Activated CD8-positive, alpha-beta memory T cell treated with anti-CD3 and anti-CD28 coated beads, Interleukin-2, amount 50 U/mL, for 24 hours (primary cell): Measurements from ENCODE around the gene SLC25A52.
"Not testable (repeated sequence)": the region's sequence is repeated elsewhere in the genome, so short reads cannot be mapped to it uniquely, and the experiment has no call there.

ENCODE experiments used
- DNase-seq: peaks from one replicate; pipeline ENCODE4 v3.0.0-alpha.2; 2020; ENCODE audit errors: extremely low read depth

The SLC25A52 gene

DNA sequence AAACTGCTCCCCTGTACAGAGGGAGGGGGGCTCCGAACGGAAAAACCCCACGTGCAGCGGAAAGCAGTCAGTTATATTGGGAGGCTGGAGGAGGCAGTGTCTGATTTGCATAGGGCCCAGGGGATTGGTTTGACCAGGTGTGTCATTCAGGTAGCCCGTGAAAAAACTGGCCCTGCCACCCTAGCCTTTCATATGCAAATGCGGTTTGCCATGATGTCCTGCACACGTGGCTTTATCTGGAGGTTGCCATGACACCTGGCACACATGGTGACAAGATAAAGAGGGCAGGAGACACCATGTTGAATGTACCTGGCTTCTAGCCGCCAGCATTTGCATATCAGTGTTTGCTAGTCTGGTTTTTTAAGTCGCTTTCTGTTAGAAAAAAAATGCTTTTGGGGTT is 20.5 kb downstream of the SLC25A52 start:
- no peak for DNase-seq

DNA sequence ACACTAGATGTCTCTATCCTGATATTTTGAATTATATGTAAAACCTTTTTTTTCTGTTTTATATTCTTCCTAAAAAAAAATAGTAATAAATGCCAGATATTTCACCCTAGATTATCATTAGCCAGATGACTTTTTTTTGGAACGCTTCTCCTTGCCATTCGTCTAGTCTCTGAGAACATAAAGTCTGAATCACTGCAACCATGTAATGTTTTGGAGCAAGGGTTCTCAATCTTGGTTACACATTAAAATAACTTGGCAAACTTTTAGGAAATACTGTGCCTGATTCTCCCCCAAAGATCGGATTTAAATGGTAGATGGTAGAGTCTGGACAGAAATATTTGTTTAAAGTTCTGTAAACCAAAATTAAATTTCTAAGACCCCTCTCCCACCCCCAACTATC is 21.0 kb downstream of the SLC25A52 start:
- no peak for DNase-seq

DNA sequence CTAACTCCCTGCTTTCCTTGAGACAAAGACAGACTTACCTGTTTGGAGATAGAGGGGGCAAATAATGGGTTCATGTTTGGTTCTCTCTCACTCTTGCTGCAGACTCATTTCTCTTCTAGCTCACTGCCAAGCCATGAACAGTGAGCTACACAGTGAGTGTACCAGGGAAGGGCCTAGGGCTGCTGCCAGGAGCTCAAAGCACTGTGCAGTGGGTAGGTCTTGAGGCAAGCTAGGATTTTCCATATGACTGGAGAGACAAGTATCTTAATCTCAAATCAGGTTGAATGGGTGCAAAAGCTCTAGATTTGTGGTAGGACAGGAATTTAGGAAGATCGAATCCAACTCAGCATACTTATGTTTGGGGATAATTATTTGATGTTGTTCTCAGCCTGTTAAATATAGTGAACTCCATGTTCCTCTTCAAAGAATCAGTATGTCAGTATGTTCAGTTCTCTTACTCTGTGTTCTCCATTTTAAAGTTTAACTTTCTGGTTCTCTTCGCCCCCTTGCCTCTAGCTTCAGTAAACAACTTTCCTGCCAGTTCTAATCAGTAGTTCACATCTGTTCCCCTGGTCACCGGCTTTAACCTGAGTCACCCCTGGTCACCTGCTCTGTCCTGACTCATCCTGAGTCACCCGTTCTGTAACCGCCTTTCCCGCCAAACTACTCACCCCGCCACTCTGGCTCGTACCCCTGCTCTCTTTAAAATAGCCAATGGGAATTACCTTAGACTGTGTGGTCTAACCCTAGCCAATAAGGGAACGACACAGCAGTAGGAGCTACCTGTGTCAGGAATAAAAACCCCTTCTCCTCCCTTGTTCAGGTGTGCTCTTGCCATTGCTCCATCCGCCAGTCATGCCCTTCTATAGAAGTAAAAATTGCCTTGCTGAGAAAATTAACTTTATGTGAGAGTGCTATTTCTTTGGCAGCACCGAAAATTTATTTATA is 21.9 kb downstream of the SLC25A52 start:
- no peak for DNase-seq

DNA sequence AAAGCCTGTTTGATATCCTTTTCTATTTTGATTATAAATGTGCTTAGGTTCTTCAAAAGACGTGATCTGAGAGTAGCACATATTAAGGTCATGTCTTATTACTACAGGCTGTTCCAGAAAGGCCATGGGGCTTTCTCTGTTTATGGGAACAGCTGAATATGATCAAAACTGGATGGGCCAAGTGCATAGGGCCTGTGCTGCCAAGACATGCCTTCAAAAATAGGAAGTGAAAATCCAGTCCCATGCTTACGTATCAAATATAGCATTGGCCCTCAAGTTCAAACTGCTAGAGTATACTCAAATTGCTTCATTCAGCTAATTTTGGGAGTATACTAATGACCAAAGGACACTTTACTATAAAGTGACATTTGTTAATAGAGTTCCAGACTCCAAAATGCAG is 24.1 kb downstream of the SLC25A52 start:
- DNase-seq, result no peak

DNA sequence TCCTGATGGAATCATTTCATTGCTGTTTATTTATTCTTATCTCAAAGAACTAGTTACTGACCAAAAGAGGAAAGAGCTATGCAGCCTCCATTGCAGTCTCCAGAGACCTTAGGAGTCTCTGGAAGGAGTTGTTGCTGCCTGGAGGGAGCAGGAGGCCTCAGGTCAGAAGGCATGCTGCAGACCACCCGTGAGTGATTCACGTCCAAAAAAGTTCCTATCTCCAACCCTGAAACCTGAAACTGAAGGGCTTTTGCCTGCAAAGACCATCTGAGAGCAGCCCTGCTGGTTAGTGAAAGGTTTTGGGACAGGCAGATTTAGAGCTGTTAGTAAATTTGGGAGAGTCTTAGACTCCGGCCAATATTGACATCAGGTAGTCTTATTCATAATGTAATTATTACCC is 29.1 kb downstream of the SLC25A52 start:
- DNase-seq, result no peak

DNA sequence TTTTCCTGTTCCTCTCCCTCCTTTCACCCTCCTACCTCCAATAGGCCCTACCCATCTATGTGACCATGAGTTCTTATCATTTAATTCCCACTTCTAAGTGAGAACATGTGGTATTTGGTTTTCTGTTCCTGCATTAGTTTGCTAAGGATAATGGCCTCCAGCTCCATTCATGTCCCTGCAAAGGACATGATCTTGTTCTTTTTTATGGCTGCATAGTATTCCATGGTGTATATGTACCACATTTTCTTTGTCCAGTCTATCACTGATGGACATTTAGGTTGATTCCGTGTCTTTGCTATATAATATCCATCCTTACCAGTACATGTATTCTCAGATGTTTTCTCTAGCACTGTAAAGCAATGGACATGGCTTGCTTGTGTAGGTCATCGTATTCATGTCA is 31.5 kb downstream of the SLC25A52 start:
- not testable (repeated sequence) for DNase-seq

DNA sequence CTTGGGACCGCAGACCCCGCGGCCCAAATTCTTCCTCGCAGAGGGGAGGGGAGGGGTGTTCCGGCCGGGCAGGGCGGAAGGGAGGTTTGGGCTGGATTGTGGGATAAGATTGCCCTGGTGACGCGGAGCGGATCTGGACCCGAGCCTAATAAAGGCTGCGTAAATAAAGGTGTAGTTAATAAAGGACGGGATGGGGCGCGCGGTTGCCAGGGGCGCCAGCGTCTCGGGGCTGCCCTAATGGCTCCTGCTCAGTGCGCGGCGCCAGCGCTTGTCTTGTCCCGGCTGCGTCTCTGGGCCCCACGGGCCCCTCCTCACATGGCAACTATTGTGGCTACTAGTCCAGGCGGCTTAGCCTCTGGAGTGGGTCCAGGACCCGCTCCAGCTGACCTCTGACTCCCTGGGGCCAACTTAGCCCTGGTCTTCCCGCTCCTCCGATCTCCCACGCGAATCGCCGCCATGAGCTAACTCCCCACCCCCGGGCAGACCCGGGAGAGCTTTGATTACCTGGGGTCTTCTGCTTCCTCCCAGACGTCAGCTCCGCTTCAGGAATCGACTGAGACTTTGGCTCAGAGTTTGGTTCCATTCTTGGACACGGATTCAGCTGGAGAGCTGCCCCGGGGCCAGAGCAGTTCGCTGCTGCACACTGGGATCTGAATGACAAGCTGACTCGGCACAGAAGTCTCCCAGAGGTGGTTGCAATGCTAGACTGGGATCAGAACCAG is 36.5 kb downstream of the SLC25A52 start:
- DNase-seq, result no peak

DNA sequence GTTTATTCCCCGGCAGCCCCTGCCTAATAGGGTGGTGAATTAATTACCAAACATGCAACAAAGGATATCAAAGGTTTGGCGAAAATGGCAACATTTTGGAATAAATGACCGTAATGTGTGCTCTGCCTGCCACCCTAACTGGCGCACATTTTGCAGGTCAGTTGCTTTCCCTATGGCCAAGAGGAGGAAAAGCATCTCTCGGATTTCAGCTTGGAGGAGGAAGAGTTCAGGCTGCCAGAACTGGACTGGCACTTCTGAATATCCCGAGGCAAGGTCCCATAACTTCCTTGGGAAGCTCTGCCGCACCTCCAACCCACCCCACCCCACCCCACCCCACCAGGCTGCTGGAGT is 37.1 kb downstream of the SLC25A52 start:
- DNase-seq, result no peak

DNA sequence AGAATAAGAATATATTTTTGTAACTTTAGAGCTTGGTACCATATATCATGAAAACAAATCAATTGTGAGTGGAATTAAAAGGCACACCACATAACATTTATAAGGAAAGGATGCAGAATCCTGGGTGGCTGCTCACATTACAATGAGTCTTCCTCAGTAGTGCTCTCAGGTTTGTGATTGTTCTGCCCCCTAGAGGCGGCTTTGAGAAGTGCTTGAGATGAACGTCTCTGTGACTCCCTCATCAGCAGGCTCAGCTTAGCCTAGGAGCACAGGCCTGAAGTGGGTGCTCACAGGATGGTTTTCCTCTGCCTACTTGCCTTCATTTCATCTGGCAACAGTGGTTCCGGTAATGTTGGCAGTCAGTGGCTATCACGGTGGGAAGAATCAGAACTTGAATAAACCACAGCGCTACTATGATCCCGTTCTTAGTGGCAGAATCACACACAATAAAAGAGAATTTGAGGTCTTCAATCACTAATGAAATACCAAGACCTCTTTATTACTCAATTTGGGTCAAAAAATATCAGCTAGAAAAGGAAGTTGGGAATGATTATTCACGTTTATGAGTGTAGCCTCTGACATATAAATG is 38.2 kb downstream of the SLC25A52 start:
- peak; percentile 61 for DNase-seq

DNA sequence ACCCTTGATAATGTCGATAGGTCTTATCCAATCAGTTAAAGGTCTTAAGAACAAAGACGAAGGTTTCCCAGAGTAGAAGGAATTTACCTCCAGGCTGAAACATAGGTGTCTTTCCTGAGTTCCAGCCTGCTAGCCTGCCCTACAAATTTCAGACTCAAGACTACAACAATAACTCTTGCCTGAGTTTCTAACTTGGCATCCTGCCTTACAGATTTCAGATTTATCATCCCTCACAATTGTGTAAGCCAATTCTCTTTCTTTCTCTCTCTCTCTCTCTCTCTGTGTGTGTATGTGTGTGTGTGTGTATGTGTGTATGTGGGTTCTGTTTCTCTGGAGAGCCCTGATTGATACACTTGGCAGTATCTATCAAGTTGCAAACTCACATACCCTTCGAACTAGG is 39.1 kb downstream of the SLC25A52 start:
- no peak for DNase-seq

DNA sequence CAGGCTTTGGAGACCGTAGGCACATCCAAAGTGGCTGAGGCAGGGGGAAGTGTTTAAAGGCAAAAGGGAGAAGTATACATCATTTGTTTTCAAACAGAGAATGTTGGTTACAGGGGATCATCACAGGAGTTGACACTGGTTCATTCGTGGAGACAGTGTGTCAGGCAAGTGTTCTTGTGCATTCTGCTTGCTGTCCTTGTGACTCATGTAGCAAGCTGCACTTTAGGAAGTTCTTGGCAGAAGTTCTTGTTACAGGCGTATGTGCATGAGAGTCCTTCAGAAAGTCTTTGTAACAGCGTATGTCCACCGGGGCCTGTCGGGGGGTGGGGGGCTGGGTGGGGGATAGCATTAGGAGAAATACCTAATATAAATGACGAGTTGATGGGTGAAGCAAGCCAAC is 39.8 kb downstream of the SLC25A52 start:
- DNase-seq, result no peak

DNA sequence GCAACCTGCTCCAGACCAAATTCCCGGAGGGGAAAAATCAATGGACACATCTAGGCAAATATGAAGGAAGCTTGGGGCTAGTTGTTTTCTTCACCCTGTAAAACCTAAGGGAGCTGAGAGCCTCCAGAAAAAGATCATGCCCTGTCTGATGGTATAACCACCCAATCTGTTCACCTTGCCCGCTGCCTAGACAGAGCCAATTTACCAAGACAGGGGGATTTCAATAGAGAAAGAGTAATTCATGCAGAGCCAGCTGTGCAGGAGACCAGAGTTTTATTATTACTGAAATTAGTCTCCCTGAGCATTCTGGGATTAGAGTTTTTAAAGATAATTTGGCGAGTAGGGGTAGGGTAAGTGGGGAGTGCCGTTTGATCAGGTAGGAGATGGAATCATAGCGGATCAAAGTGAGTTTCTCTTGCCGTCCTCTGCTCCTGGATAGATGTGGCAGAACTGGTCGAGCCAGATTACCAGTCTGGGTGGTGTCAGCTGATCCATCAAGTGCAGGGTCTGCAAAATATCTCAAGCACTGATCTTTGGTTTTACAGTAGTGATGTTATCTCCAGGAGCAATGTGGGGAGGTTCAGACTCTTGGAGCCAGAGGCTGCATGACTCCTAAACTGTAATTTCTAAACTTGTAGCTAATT is 41.2 kb downstream of the SLC25A52 start:
- no peak for DNase-seq

DNA sequence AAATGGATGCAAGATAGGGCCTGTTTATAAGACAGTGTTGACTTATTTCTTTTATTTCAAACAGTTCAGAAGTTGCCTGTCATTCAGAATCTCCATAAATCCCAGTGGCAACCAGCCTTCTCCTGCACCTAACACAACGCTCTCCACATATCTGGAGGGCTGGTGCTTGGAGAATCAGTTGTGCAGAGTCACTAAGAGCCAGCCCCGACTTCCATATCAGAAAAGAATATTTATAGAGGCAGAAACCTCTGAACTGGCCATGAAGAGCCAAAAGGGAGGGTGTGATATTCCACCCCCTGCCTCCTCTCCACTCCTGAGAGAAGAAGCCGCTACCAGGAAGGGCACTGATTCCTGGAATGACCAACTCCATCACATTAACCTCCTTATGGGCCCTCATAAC is 42.3 kb downstream of the SLC25A52 start:
- no peak for DNase-seq

DNA sequence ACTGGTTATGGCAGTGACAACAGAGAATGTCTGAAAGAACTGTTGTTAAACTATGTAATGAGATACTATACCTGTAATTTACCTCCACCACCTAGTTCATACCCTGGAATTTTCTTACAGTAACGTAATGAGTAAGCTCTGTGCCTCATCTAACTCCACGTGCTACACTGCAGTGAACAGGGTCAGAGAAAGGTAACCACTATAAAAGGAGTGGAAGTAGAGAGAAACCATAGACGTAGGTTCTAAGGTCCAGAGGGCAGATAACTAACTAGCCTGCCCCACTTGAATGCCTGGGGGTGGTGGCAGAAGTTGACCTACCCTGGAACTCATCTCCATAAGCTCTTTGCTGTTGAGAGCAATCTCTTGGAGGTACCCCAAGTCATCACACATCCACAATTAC is 44.3 kb downstream of the SLC25A52 start:
- DNase-seq, result no peak

DNA sequence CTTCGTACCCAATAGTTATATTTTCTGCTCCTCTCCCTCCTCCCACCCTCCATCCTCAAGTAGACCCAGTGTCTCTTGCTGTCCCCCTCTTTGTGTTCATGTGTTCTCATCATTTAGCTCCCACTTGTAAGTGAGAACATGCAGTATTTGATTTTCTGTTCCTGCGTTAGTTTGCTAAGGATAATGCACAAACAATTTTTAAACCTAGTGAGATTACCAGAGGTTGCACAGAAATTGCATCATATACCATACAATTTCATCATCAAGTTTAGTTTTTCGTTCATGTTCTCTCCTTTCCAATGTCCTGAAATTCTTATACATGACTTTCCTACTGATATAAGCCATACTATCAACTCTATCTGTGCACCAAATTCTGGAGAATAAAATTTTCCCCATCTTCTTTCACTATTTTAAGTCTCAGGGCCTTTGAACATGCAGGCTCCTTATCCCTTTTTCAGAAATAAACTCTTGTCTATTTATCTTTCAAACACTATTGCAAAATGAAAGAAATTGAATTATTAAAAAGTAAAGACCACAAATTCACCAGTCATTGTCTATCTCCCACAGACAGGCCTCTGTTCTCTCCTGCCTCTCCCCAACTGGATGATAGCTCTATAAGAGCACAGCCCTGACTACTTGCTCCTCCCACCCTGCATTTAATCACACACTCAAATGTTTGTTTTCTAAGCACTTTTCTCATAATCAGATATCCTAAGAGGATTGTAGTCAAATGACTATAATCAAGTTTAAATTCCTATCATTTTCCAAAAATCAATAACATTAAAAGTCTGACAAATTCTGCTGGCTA is 49.1 kb downstream of the SLC25A52 start:
- no peak for DNase-seq

DNA sequence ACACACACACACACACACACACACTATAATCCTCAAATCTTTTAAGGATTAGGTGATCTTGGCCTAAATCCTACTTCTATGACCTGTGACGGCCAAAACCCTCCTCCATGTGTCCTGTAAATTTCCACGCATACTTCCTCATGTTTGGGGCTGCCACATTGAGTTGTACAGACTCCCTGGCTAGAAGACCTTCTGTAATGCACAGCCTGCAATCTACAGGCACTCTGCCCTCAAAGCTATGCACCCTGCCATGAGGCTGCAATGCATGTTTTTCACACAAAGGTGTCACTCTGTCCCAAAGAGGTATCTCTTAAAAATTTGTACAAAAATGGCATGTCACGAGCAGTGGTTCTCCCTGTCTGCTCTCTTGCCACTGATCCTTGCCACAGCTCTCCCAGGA is 49.9 kb downstream of the SLC25A52 start:
- no peak for DNase-seq
